ENCODE measurements around the gene EMP2. TPM values are rescaled to one million over a fixed set of nuclear protein-coding genes. Genes with fewer than 3 reads are reported as not detected.
A peak's percentile ranks its signal among the peaks of the same experiment; 100 is the strongest.

The EMP2 gene
- total RNA-seq, 6 experiments from 2014 or later: 38.5 to 95.6 (median 58.4) TPM

GRCh38 chr16:10541366-10541765 is 39.0 kb downstream of the EMP2 start:
- Histone ChIP-seq H3K4me3 (no peak overlapping the region), H3K36me3 (peaks cover 0 to 72% (median 32%) of the 10 kb centered on the region in 4 donors), H3K27ac (no peak overlapping the region), H3K27me3 (no peaks in the 10 kb centered on the region), H3K9me3 (no peaks in the 10 kb centered on the region), H3K4me1 (peaks cover 0 to 8% (median 0%) of the 10 kb centered on the region in 4 donors)
- WGBS (ENCODE audit: insufficient coverage, low coverage, low lambda C conversion rate, missing lambda C conversion rate): 71% methylated on average over 4 of the region's 7 CpGs
- intact Hi-C loops (cut with DNase I): no loop called here
- TF ChIP-seq CTCF (IDR thresholded peaks at IDR 0.05) (no peak), POLR2A (IDR thresholded peaks at IDR 0.05) (no peak)
- no peak for ATAC-seq
- DNase-seq: no peak

- no peak for TF ChIP-seq CTCF (IDR thresholded peaks at IDR 0.05)
- no peak for TF ChIP-seq POLR2A (IDR thresholded peaks at IDR 0.05)
- Histone ChIP-seq H3K27me3 (no peaks in the 10 kb centered on the region), H3K36me3 (peaks cover 0 to 67% (median 24%) of the 10 kb centered on the region in 4 donors), H3K27ac (no peak overlapping the region), H3K4me1 (peaks cover 0 to 10% (median 0%) of the 10 kb centered on the region in 4 donors), H3K9me3 (no peaks in the 10 kb centered on the region), H3K4me3 (no peak overlapping the region)
- WGBS (ENCODE audit: insufficient coverage, low coverage, low lambda C conversion rate, missing lambda C conversion rate): 89% methylated on average over 3 of the region's 5 CpGs
- ATAC-seq (no peak), DNase-seq (no peak)
- intact Hi-C loops (cut with DNase I): no loop called here
These were observed 40.6 kb downstream of the EMP2 start for GRCh38 chr16:10539793-10540192.

- Histone ChIP-seq H3K4me1 (peaks cover 0 to 10% (median 0%) of the 10 kb centered on the region in 4 donors), H3K27me3 (no peaks in the 10 kb centered on the region), H3K27ac (no peak overlapping the region), H3K9me3 (no peaks in the 10 kb centered on the region), H3K36me3 (peaks cover 0 to 63% (median 24%) of the 10 kb centered on the region in 4 donors), H3K4me3 (no peak overlapping the region)
- DNase-seq: no peak
- TF ChIP-seq CTCF (IDR thresholded peaks at IDR 0.05): no peak
- no peak for TF ChIP-seq POLR2A (IDR thresholded peaks at IDR 0.05)
- no peak for ATAC-seq
- intact Hi-C loops (cut with DNase I): no loop called here
- WGBS (ENCODE audit: insufficient coverage, low coverage, low lambda C conversion rate, missing lambda C conversion rate): 76% methylated on average over 8 of the region's 8 CpGs
These were observed 41.2 kb downstream of the EMP2 start for GRCh38 chr16:10539236-10539635.

- Histone ChIP-seq H3K27me3 (no peaks in the 10 kb centered on the region), H3K4me1 (peaks cover 0 to 10% (median 0%) of the 10 kb centered on the region in 4 donors), H3K36me3 (peaks cover 0 to 56% (median 24%) of the 10 kb centered on the region in 4 donors), H3K9me3 (no peaks in the 10 kb centered on the region), H3K4me3 (no peak overlapping the region), H3K27ac (no peak overlapping the region)
- WGBS (ENCODE audit: insufficient coverage, low coverage, low lambda C conversion rate, missing lambda C conversion rate): 100% methylated on average over 1 of the region's 2 CpGs
- DNase-seq: no peak
- TF ChIP-seq CTCF (IDR thresholded peaks at IDR 0.05): no peak
- no peak for TF ChIP-seq POLR2A (IDR thresholded peaks at IDR 0.05)
- ATAC-seq: no peak
- intact Hi-C loops (cut with DNase I): no loop called here
These were observed 41.8 kb downstream of the EMP2 start for GRCh38 chr16:10538583-10538982.

GRCh38 chr16:10537946-10538345 is 42.5 kb downstream of the EMP2 start:
- intact Hi-C loops (cut with DNase I): no loop called here
- ATAC-seq: peak in 1 of 4 donors; percentile 16
- WGBS (ENCODE audit: insufficient coverage, low coverage, low lambda C conversion rate, missing lambda C conversion rate): 89% methylated on average over 11 of the region's 15 CpGs
- TF ChIP-seq POLR2A (IDR thresholded peaks at IDR 0.05) (no peak), CTCF (IDR thresholded peaks at IDR 0.05) (no peak)
- H3K9me3 ChIP-seq: no peaks in the 10 kb centered on the region
- no peak for DNase-seq
- H3K36me3 ChIP-seq: peaks cover 0 to 50% (median 24%) of the 10 kb centered on the region in 4 donors
- no peak overlapping the region for H3K27ac ChIP-seq
- no peaks in the 10 kb centered on the region for H3K27me3 ChIP-seq
- H3K4me1 ChIP-seq: peaks cover 0 to 10% (median 0%) of the 10 kb centered on the region in 4 donors
- no peak overlapping the region for H3K4me3 ChIP-seq
